ENCODE results near the gene LGALS3.
A peak's percentile ranks its signal among the peaks of the same experiment; 100 is the strongest.

LGALS3 gene

DNA sequence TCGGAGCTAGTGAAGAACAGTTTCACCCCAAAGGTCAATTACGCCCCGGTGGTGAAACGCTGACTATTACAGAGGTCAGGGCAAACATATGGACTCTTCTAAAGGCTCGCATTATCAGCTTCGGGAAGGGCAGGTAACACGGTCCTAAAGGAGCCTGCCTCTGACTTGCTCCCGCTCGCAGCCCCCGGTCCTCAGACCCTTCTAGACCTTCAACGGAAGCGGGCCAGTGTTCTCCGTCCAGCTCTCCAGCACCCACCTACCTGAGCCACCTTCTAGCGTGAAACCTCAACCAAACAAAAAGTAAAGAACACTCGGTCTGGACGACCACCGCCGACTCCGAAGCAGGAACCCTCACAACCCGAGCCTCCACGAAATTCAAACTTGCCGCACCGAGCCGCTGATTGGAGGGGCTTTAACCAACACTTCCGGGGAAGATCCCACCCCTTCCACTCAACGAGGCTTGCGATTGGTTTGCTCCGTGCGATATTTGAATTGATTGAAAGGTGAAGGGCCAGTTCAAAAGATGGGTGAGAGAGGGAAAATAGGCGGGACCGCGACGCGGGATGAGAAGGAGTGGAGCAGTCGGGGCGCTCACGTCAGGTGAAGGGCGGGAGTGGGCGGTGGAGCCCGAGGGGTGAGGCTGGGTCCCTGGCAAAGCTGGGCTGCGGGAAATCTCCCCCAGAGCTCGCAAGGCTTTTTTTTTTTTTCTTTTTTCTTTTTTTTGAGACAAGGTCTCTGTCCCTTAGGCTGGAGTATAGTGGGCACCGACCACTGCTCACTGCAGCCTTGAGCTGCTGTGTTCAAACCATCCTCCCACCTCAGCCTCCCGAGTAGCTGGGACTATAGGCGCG is 62.4 kb downstream of the LGALS3 start, which contains the start of gene DLGAP5:
Gene DLGAP5, minus strand, starts transcription at position 383 of the 851 bp plus-strand sequence. CDS start 2,406 bp downstream, outside the sequence.
- DNase-seq (ENCODE audit: low spot score): peak; percentile 94

DNA sequence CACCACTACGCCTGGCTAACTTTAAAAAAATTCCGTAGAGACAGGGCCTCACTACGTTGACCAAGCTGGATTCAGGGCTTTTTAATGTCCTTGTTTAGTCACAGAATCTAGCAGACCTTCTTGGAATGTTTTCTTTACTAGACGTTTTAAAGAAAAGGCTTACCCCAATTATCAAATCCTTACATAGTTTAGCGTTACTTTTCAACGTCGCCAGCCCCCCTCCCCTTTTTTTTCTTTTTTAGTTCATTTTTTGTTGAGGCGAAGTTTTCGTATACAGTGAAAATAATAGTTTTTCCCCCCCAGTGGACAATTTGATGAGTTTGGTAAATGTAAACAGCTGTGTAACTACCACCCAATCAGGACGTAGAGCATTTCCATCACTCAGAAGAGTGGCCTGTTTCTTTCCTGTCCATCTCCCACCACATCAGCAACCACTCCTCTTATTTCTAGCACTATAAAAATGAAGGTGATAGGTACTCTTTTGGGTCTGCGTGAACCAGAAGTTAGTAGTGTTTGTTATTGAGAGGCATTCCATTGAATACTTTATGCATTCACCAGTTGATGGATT is 63.1 kb downstream of the LGALS3 start:
- DNase-seq (ENCODE audit: low spot score): no peak

DNA sequence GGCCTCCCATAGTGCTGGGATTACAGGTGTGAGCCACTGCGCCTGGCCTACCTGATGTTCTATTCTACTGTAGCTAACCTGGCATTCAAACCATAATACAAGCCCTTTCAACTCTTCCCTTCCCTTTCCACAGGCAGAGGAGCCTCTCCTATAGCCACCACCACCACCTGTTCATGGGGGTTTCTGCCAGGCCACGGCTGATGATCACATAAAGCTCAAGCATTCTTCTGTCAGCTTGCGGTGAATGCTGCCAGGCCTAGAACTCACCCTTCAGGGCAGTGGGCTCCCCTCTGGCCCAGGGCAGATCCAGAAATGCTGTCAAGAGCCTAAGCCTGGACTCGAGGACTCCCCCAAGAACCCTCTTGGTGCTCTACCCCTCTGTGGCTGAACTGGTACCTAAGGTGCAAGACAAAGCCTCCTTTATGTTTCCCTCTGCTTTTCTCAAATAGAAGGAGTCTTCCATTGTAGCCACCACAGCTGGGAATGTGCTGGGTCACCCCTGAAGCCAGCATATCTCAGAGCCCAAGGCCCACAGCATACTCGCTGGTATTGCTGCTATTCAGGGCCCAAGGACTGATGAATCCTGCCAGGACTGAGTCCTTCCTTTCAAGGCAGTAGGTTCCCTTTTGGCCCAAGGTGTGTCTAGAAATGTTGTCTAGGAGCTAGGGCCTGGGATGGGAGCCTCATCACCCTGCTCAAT is 65.8 kb downstream of the LGALS3 start:
- DNase-seq (ENCODE audit: low spot score): no peak

Measured in AG08396 (cell line).